K562 (cell line): ENCODE measurements around the gene ARMC8. TPM values are rescaled to one million over a fixed set of nuclear protein-coding genes. Genes with fewer than 3 reads are reported as not detected.

Source experiments
- ATAC-seq: fragments of 200-7000 bp; cut with Tn5 transposase; 3 replicates; pipeline ENCODE4 v1.9.1; 2020; ENCODE audit warnings: moderate library complexity
- BruUV-seq: library from RNA; stranded (reverse); fragments of 400-500 nt; replicated peaks from 2 replicates; lab custom pipeline; 2021; lab: Mats Ljungman, UMichigan
- CTCF ChIA-PET: fragments of 300-600 bp; formaldehyde crosslinking; extraction: SDS; loops from one replicate; lab custom pipeline; 2021; ENCODE audit warnings: low intra/inter-chr PET ratio; lab: Yijun Ruan, JAX
- POLR2A ChIA-PET: fragments of 300-600, 350-650 bp; sonication (Branson Sonifier 250); formaldehyde crosslinking; extraction: SDS; loops from one replicate; lab custom pipeline; 2021; ENCODE audit warnings: antibody characterized with exemption, inconsistent platforms; lab: Yijun Ruan, JAX
- DNase-seq, 4 experiments: peaks; one replicate each; pipeline versions ENCODE4 v3.0.0 to v3.0.0-alpha.2; 2011 to 2018; ENCODE audit warnings: low spot score in 3 of 4, mixed read lengths in 3 of 4; ENCODE audit errors: extremely low read depth in 1 of 4
- FAIRE-seq: peaks from 2 replicates; lab custom pipeline; 2011; peaks lifted over from hg19 to GRCh38; lab: Jason Lieb, UNC
- H2AFZ ChIP-seq: 2 replicates; pipeline ENCODE4 v1.6.0; 2011; ENCODE audit warnings: low read depth, low read length, control low read depth, inconsistent platforms
- H3K27ac ChIP-seq: fragments of 200-600 bp; 3 replicates; pipeline ENCODE4 v1.8.0; 2011; ENCODE audit warnings: low read depth, mild to moderate bottlenecking, control low read depth, inconsistent platforms, low read length, moderate library complexity, mixed read lengths; ENCODE audit errors: extremely low read depth
- H3K27me3 ChIP-seq, 2 experiments: fragments of 300-600 bp in 1 of 2; 2 replicates in 1 of 2; 3 replicates in 1 of 2; pipeline versions ENCODE4 v1.6.0 to v1.8.0; 2011; ENCODE audit warnings: inconsistent platforms in 2 of 2, low read length in 2 of 2, mild to moderate bottlenecking in 1 of 2, mixed read lengths in 1 of 2, moderate library complexity in 1 of 2; ENCODE audit not compliant: control insufficient read depth in 2 of 2, insufficient read depth in 2 of 2
- H3K36me3 ChIP-seq: fragments of 300-600 bp; 3 replicates; pipeline ENCODE4 v1.8.0; 2011; ENCODE audit warnings: mild to moderate bottlenecking, low read length, inconsistent platforms; ENCODE audit not compliant: control insufficient read depth, insufficient read depth
- H3K4me1 ChIP-seq, 2 experiments: fragments of 200-600 bp in 1 of 2; replicated peaks in 1 of 2; 2 replicates in 1 of 2; 3 replicates in 1 of 2; pipeline versions ENCODE4 v1.5.1 to v1.8.0; 2011; ENCODE audit warnings: inconsistent platforms in 2 of 2, low read length in 2 of 2, mild to moderate bottlenecking in 1 of 2, mixed read lengths in 1 of 2, moderate library complexity in 1 of 2; ENCODE audit not compliant: control insufficient read depth in 2 of 2, insufficient read depth in 2 of 2
- H3K4me2 ChIP-seq: 2 replicates; pipeline ENCODE4 v1.6.1; 2011; ENCODE audit warnings: low read length, control low read depth, inconsistent platforms, mixed read lengths; ENCODE audit not compliant: insufficient read depth
- H3K4me3 ChIP-seq: fragments of 200-600 bp; sonication (generic), shearing (Covaris generic); 2 replicates; pipeline ENCODE4 v1.5.1; 2016; ENCODE audit warnings: control low read depth, inconsistent platforms
- H3K79me2 ChIP-seq: fragments of 200-600 bp; 3 replicates; pipeline ENCODE4 v1.8.0; 2011; ENCODE audit warnings: low read length, inconsistent platforms; ENCODE audit not compliant: control insufficient read depth, insufficient read depth
- H3K9ac ChIP-seq, 2 experiments: 2 replicates each; pipeline versions ENCODE4 v1.6.0 to v1.6.1; 2011; ENCODE audit warnings: low read depth in 2 of 2, low read length in 2 of 2, control low read depth in 1 of 2, inconsistent platforms in 1 of 2, mild to moderate bottlenecking in 1 of 2, mixed read lengths in 1 of 2; ENCODE audit not compliant: insufficient read depth in 1 of 2
- H3K9me1 ChIP-seq: one replicate; pipeline ENCODE4 v1.6.0; 2011; ENCODE audit warnings: inconsistent platforms, mild to moderate bottlenecking, low read length, moderate library complexity; ENCODE audit not compliant: control insufficient read depth, insufficient read depth
- H3K9me3 ChIP-seq: replicated peaks from 2 replicates; pipeline ENCODE4 v1.5.1; 2011; ENCODE audit warnings: low read depth, low read length, inconsistent platforms; ENCODE audit not compliant: control insufficient read depth, insufficient read depth
- H4K20me1 ChIP-seq: replicated peaks from 2 replicates; pipeline ENCODE4 v1.6.1; 2011; ENCODE audit warnings: low read length, inconsistent platforms, mixed read lengths; ENCODE audit not compliant: control insufficient read depth, insufficient read depth
- ARID3B ChIP-seq: fragments of 250-450 bp; sonication (Bioruptor Pico); IDR thresholded peaks from 2 replicates; pipeline ENCODE4 v1.4.0; 2020; ENCODE audit warnings: borderline replicate concordance
- FOXA3 ChIP-seq, 2 experiments: fragments of 450-650 bp in 1 of 2; sonication (generic) in 1 of 2; formaldehyde crosslinking; IDR thresholded peaks in 1 of 2; conservative IDR thresholded peaks in 1 of 2; 2 replicates each; pipeline versions ENCODE4 v1.4.0 to v1.8.0; 2020 to 2022; ENCODE audit warnings: mild to moderate bottlenecking in 2 of 2, missing genetic modification reagents in 1 of 2
- RBM22 ChIP-seq: fragments of 200-400 bp; formaldehyde crosslinking; IDR thresholded peaks from 2 replicates; pipeline ENCODE4 v1.6.1; 2018; ENCODE audit warnings: low read length, low read depth; ENCODE audit not compliant: poor library complexity, severe bottlenecking
- WGBS: fragments of 100-300 bp; shearing (Covaris generic); methylation state at CpG from one replicate; pipeline ENCODE4 v1.1.6; 2016; ENCODE audit warnings: low coverage, mixed read lengths; ENCODE audit not compliant: insufficient coverage; ENCODE audit errors: missing lambda C conversion rate; 5-methylcytosine and 5-hydroxymethylcytosine counted together
- in situ Hi-C: fragments of 300-500 bp; cut with MboI; formaldehyde crosslinking; loops from 4 replicates; pipeline ENCODE4 v1.15.0; 2018; ENCODE audit warnings: inconsistent platforms, mixed read lengths
- intact Hi-C: fragments of 100-400 bp; cut with micrococcal nuclease; formaldehyde crosslinking; loops from 2 replicates; pipeline ENCODE4 v1.14.2; 2022
- polyA plus RNA-seq, 8 experiments: library from polyadenylated mRNA; depleted of rRNA in 4 of 8; stranded (reverse) in 5 of 8; unstranded in 3 of 8; fragments of >200 nt; fragmentation: Nextera tagmentation in 2 of 8; fragmentation: Illumina TruSeq in 1 of 8; extraction: Ambion mirVana in 2 of 8; extraction: Trizol in 1 of 8; gene quantifications; 2 replicates each; pipeline versions ENCODE4 v1.2.1 to v1.2.3, GENCODE V29; 2011 to 2014; ENCODE audit warnings: inconsistent platforms in 1 of 8, missing spikeins in 1 of 8
- total RNA-seq, 7 experiments: library from RNA; depleted of rRNA in 6 of 7; stranded (reverse); fragments of >200 nt in 6 of 7; fragmentation: Illumina TruSeq in 2 of 7; extraction: Trizol in 2 of 7; gene quantifications; 2 replicates each; pipeline versions ENCODE4 v1.2.1 to v1.2.3, GENCODE V29; 2011 to 2021; ENCODE audit warnings: low replicate concordance in 1 of 7

The ARMC8 gene
- total and polyA plus RNA-seq, 9 of the 15 experiments (the other 6 are each of a cell fraction or from before 2014, with no cell fraction given): 22.4 to 76.1 (median 37.3) TPM

GRCh38 chr3:138284957-138285477 lies 97.9 kb downstream of the ARMC8 start:
- TF ChIP-seq ARID3B (CRISPR knock-in tag) (no peak), FOXA3 (CRISPR knock-in tag; conservative IDR thresholded peaks at IDR 0.05 in 1 of 2, IDR thresholded peaks at IDR 0.05 in 1 of 2) (no peak), RBM22 (no peak)
- DNase-seq (no peak), FAIRE-seq (no peak), ATAC-seq (no peak)
- ChIA-PET CTCF (no interaction called here), POLR2A (interaction anchor here (0.5 kb wide), 1 partner anchor 339 kb away, joined by 4 read pairs; no protein-coding TSS in a partner anchor)
- intact Hi-C loops: no loop called here
- H3K27ac ChIP-seq: no peak overlapping the region
- H3K27me3 ChIP-seq: no peaks in the 10 kb centered on the region
- H3K9ac ChIP-seq: no peak overlapping the region
- no TSS peak for BruUV-seq
- H4K20me1 ChIP-seq: no peaks in the 10 kb centered on the region
- H3K79me2 ChIP-seq: no peaks in the 10 kb centered on the region
- WGBS: 95% methylated on average over 2 of the region's 2 CpGs
- in situ Hi-C loops: no loop called here
- no peaks in the 10 kb centered on the region for H3K4me1 ChIP-seq
- no peaks in the 10 kb centered on the region for H3K9me1 ChIP-seq
- H3K36me3 ChIP-seq: peaks cover 56% of the 10 kb centered on the region; the same call in 2 of the 3 replicates
- H3K9me3 ChIP-seq: no peaks in the 10 kb centered on the region
- H2AFZ ChIP-seq: no peak overlapping the region
- H3K4me3 ChIP-seq: no peak overlapping the region
- no peak overlapping the region for H3K4me2 ChIP-seq
